Endometrial microvascular endothelial cells (primary cell): ENCODE measurements around the gene CHRND. TPM values are rescaled to one million over a fixed set of nuclear protein-coding genes. Genes with fewer than 3 reads are reported as not detected.
"Not testable (repeated sequence)": the region's sequence is repeated elsewhere in the genome, so short reads cannot be mapped to it uniquely, and the experiment has no call there.

Source experiments
- in situ Hi-C: cut with HindIII; loops from 2 replicates; pipeline ENCODE4 v1.10.0; 2017; ENCODE audit warnings: low sequenced_read_pairs, low pct_unique_long_range_greater_than_20kb; ENCODE audit errors: inconsistent ontology term
- total RNA-seq: library from RNA; depleted of rRNA; stranded (reverse); fragments of >200 nt; gene quantifications from one replicate; pipeline ENCODE4 v1.2.3, GENCODE V29; 2015; ENCODE audit errors: inconsistent ontology term

The CHRND gene
- total RNA-seq, 1 donor from 2014 or later: not detected

- in situ Hi-C loops: no loop called here
These were observed 3.1 kb upstream of the CHRND start for GRCh38 chr2:232522623-232523401.

GRCh38 chr2:232523402-232523681 is 2.6 kb upstream of the CHRND start:
- in situ Hi-C loops: no loop called here

- in situ Hi-C loops: no loop called here
These were observed 2.0 kb upstream of the CHRND start for GRCh38 chr2:232523682-232524597.

- in situ Hi-C loops: no loop called here
These were observed 1.2 kb upstream of the CHRND start for GRCh38 chr2:232524771-232525170.

DNA sequence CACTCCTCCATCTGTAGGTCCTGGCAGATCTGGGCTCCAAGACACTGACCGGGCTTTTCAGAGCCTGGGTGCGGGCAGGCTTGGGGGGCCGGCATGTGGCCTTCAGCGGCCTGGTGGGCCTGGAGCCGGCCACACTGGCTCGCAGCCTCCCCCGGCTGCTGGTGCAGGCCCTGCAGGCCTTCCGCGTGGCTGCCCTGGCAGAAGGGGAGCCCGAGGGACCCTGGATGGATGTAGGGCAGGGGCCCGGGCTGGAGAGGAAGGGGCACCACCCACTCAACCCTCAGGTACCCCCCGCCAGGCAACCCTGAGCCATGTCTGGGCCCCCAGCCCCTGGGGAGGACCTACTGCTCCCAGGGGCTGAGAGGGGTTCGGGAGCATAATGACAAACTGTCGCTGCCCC is 761 bp upstream of the CHRND start:
- in situ Hi-C loops: no loop called here

DNA sequence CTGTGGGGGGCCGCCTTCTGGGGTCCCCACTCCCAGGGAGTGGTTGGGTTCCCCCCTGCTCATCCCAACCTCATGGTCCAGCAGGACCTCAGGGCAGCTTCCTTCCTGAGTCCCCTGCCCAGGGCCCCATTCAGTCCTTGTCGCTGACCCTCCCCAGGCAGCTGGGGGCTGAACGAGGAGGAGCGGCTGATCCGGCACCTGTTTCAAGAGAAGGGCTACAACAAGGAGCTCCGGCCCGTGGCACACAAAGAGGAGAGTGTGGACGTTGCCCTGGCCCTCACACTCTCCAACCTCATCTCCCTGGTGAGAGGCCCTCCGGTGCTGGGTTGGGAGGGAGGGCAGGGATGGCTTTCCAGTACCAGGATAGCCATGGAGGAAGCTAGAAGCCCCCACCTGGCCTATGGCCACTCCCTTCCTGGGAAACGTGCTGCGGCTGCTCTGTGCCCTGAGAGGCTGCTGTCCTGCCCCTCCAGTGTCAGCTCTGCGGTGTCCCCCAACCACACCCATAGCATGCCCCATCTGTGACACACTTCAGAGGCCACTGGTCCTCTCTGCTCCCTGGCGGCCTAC is 497 bp downstream of the CHRND start:
- in situ Hi-C loops: no loop called here

GRCh38 chr2:232527905-232528470 is 2.0 kb downstream of the CHRND start:
- in situ Hi-C loops: no loop called here

DNA sequence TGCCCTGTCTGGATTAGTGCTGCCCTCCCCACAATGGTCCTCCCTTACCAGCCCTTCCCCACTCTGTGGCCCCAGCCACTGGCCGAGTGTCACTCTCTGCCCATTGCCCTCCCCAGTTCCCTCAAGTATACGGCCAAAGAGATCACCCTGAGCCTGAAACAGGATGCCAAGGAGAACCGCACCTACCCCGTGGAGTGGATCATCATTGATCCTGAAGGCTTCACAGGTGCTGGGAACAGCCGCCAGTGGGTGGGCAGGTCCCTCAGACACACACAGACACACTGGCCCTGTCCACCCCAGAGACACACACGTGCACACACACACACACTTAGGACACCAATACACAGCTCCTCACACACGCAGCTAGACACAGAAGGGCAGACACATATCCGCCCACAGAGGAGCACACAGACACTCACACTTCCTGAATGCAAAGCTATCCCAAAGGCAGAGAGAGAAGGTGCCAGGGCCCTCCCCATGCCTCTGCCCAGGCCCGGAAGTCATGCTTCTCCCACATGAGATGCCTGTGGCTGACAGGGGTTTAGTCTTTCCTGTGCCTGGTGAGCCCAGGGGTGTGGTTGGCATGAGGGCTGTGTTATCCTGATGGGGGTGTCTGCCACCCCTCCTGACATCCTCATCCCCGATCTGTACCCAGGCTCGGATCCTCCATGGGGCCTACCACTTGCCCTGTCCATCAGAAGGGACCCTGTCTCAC is 2.9 kb downstream of the CHRND start:
- in situ Hi-C loops: no loop called here

DNA sequence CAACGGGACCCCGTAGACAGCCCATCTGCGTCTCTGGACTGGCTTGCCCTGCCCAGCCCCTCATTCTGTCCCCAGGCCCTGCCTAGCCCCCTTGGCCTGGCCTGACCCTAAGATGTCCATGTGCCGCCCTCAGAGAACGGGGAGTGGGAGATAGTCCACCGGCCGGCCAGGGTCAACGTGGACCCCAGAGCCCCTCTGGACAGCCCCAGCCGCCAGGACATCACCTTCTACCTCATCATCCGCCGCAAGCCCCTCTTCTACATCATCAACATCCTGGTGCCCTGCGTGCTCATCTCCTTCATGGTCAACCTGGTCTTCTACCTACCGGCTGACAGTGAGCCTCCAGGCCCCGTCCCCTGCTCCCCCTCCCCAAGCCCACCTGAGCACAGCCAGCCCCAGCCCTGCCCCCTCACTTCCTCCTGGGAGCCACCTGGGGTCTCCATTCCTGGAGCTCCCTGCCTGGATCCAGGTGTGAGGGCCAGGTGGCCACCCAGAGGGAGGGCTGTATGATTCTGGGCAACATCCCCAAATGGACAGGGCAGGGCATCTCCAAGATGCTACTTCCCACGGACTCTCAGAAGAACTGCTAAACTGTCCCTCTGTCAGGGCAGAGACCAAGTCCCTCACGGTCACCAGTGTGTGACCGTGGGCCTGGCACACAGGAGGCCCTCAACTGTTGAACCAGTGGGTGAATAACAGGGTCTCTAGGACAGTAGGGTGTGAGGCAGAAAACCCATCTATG is 4.0 kb downstream of the CHRND start:
- in situ Hi-C loops: no loop called here

- in situ Hi-C loops: no loop called here
These were observed 4.8 kb downstream of the CHRND start for GRCh38 chr2:232530626-232531260.

GRCh38 chr2:232532419-232532818 is 6.5 kb downstream of the CHRND start:
- in situ Hi-C loops: no loop called here

DNA sequence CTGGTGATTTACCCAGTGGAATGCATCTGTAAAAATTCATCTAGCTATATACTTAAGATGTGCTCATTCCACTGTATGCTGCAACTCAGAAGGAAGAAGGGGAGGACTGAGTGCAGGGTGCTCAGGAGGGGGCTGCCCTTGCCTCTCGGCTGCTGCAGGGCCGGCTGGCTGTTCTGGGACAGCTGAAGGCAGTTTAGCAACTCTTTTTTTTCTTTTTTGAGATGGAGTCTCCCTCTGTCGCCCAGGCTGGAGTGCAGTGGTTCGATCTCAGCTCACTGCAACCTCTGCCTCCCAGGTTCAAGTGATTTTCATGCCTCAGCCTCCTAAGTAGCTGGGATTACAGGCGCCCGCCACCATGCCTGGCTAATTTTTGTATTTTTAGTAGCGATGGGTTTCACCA is 6.9 kb downstream of the CHRND start:
- in situ Hi-C loops: not testable (repeated sequence)

GRCh38 chr2:232533944-232534710 is 8.2 kb downstream of the CHRND start:
- in situ Hi-C loops: no loop called here

GRCh38 chr2:232534940-232535651 is 9.1 kb downstream of the CHRND start:
- in situ Hi-C loops: no loop called here

DNA sequence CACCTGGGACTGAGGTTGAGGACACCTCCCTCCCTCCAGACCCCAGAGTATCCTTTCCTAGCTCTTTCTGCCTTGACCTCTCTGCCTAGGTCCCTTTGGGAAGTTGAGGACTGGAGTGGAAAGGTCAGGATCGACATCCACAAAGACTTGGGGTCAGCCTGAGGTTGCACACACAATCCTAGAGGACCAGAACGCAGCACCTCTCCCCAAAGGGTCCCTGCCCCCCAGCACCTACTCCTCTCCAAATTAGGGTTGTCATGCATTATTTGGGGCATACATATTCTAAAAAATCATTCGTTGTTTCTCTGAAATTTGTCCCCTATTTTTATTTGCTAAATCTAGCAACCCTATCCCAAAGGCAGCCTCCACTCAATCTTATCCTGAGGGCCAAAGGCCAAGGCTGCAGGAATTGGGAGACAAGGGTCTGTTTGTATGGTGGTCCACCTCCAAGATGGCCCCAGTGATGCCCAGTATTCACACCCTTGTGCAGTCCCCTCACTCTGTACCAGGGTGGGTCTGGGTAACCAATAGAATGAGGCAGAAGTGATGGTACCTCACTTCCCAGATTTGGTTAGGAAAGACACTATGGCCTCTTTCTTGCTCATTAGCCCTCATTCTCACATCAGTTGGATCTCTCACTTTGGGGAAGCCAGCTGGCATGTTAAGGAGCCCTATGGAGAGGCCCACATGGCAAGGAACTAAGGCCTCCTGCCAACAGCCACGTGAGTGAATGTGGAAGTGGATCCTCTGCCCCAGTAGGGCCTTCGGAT is 10.0 kb downstream of the CHRND start:
- in situ Hi-C loops: no loop called here

GRCh38 chr2:232537079-232537478 is 11.1 kb downstream of the CHRND start:
- in situ Hi-C loops: no loop called here
